K562 (cell line): ENCODE data around the gene LRP2.

Source experiments
- FOS ChIP-seq: IDR thresholded peaks from 3 replicates; pipeline ENCODE4 v1.6.1; 2011; ENCODE audit not compliant: insufficient read length; ENCODE audit errors: extremely low read depth
- TF ChIP-seq, protein P1 (sequence below), 3 experiments: IDR thresholded peaks in 2 of 3; conservative IDR thresholded peaks in 1 of 3; 2 replicates each; pipeline ENCODE4 v1.5.1; 2011 to 2012; ENCODE audit warnings: low read length in 3 of 3, mild to moderate bottlenecking in 3 of 3, control low read depth in 2 of 3, improper control_type of control experiment in 1 of 3, inconsistent platforms in 1 of 3, low read depth in 1 of 3, mixed read lengths in 1 of 3, moderate library complexity in 1 of 3; ENCODE audit not compliant: insufficient read depth in 2 of 3
- TF ChIP-seq, protein P2 (sequence below): fragments of 450-650 bp; formaldehyde crosslinking; IDR thresholded peaks from 2 replicates; pipeline ENCODE4 v1.4.0; 2020; ENCODE audit warnings: mild to moderate bottlenecking, moderate library complexity

DNA sequence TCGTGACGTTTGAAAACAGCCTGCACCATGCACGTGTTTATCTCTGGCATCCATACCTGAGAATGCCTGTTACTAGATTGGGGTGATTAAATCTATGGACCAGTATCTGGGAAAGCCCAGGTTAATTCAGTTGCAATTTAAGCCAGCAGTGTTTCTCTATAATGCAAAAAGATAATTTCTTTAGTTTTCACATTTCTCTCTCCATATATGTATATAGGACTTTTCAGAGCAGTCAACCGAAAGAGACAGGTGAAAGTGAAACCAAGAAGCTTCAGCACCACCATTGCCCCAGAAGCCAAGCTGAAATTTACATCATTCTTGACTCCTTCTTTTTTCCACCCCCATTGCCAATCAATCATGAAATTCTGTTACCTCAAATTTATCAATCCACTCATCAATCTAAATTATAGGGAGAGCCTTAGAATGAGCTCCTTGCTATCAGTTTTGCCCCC is 2.7 kb upstream of the LRP2 start:
- no peak for TF ChIP-seq FOS
- TF ChIP-seq, protein P1, sequence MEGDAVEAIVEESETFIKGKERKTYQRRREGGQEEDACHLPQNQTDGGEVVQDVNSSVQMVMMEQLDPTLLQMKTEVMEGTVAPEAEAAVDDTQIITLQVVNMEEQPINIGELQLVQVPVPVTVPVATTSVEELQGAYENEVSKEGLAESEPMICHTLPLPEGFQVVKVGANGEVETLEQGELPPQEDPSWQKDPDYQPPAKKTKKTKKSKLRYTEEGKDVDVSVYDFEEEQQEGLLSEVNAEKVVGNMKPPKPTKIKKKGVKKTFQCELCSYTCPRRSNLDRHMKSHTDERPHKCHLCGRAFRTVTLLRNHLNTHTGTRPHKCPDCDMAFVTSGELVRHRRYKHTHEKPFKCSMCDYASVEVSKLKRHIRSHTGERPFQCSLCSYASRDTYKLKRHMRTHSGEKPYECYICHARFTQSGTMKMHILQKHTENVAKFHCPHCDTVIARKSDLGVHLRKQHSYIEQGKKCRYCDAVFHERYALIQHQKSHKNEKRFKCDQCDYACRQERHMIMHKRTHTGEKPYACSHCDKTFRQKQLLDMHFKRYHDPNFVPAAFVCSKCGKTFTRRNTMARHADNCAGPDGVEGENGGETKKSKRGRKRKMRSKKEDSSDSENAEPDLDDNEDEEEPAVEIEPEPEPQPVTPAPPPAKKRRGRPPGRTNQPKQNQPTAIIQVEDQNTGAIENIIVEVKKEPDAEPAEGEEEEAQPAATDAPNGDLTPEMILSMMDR (IDR thresholded peaks at IDR 0.05 in 2 of 3, conservative IDR thresholded peaks at IDR 0.05 in 1 of 3; ENCODE audit: insufficient read depth in 2 of 3, low read depth in 1 of 3, low read length in 3 of 3) = no peak
- TF ChIP-seq, protein P2, sequence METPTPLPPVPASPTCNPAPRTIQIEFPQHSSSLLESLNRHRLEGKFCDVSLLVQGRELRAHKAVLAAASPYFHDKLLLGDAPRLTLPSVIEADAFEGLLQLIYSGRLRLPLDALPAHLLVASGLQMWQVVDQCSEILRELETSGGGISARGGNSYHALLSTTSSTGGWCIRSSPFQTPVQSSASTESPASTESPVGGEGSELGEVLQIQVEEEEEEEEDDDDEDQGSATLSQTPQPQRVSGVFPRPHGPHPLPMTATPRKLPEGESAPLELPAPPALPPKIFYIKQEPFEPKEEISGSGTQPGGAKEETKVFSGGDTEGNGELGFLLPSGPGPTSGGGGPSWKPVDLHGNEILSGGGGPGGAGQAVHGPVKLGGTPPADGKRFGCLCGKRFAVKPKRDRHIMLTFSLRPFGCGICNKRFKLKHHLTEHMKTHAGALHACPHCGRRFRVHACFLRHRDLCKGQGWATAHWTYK (CRISPR knock-in tag) = no peak
